HEK293 (cell line): ENCODE data around the gene INF2.
A peak's percentile ranks its signal among the peaks of the same experiment; 100 is the strongest.

Experiments used
- BCL11A ChIP-seq: fragments of 450-650 bp; formaldehyde crosslinking; IDR thresholded peaks from 2 replicates; pipeline ENCODE4 v1.5.1; 2016; ENCODE audit warnings: low read depth, missing biosample characterization, missing genetic modification characterization
- EGR2 ChIP-seq: fragments of 450-650 bp; formaldehyde crosslinking; IDR thresholded peaks from 2 replicates; pipeline ENCODE4 v1.5.1; 2016; ENCODE audit warnings: low read depth, missing biosample characterization, missing genetic modification characterization
- GFI1B ChIP-seq: fragments of 450-650 bp; formaldehyde crosslinking; IDR thresholded peaks from 2 replicates; pipeline ENCODE4 v1.5.1; 2016; ENCODE audit warnings: missing biosample characterization, missing genetic modification characterization
- GLIS1 ChIP-seq: fragments of 450-650 bp; formaldehyde crosslinking; IDR thresholded peaks from 2 replicates; pipeline ENCODE4 v1.5.1; 2016; ENCODE audit warnings: missing biosample characterization, missing genetic modification characterization
- HOXD13 ChIP-seq: sonication (generic); formaldehyde crosslinking; IDR thresholded peaks from 2 replicates; pipeline ENCODE4 v1.8.0; 2022; ENCODE audit warnings: missing genetic modification reagents, borderline replicate concordance
- OSR2 ChIP-seq: fragments of 450-650 bp; formaldehyde crosslinking; IDR thresholded peaks from 2 replicates; pipeline ENCODE4 v1.5.1; 2016; ENCODE audit warnings: missing biosample characterization, missing genetic modification characterization
- SALL2 ChIP-seq: fragments of 450-650 bp; formaldehyde crosslinking; IDR thresholded peaks from 2 replicates; pipeline ENCODE4 v1.5.0; 2017; ENCODE audit warnings: missing biosample characterization, mild to moderate bottlenecking, missing genetic modification characterization, borderline replicate concordance
- SP2 ChIP-seq: fragments of 450-650 bp; formaldehyde crosslinking; IDR thresholded peaks from 2 replicates; pipeline ENCODE4 v1.5.1; 2016; ENCODE audit warnings: missing biosample characterization, missing genetic modification characterization
- WT1 ChIP-seq: fragments of 450-650 bp; formaldehyde crosslinking; IDR thresholded peaks from 2 replicates; pipeline ENCODE4 v1.5.1; 2016; ENCODE audit warnings: missing biosample characterization, missing genetic modification characterization
- ZBTB8A ChIP-seq: fragments of 450-650 bp; formaldehyde crosslinking; IDR thresholded peaks from 2 replicates; pipeline ENCODE4 v1.5.1; 2016; ENCODE audit warnings: missing biosample characterization, missing genetic modification characterization
- ZFP41 ChIP-seq: fragments of 450-650 bp; formaldehyde crosslinking; IDR thresholded peaks from 2 replicates; pipeline ENCODE4 v1.5.1; 2016; ENCODE audit warnings: missing biosample characterization, missing genetic modification characterization, borderline replicate concordance
- ZNF140 ChIP-seq: fragments of 450-650 bp; formaldehyde crosslinking; IDR thresholded peaks from 2 replicates; pipeline ENCODE4 v1.5.1; 2016; ENCODE audit warnings: missing biosample characterization, missing genetic modification characterization
- ZNF146 ChIP-seq: fragments of 450-650 bp; formaldehyde crosslinking; IDR thresholded peaks from 2 replicates; pipeline ENCODE4 v1.5.1; 2016; ENCODE audit warnings: missing biosample characterization, missing genetic modification characterization
- ZNF169 ChIP-seq: fragments of 450-650 bp; formaldehyde crosslinking; IDR thresholded peaks from 2 replicates; pipeline ENCODE4 v1.5.1; 2016; ENCODE audit warnings: missing biosample characterization, missing genetic modification characterization
- ZNF184 ChIP-seq: fragments of 450-650 bp; IDR thresholded peaks from 2 replicates; pipeline ENCODE4 v1.5.1; 2018; ENCODE audit warnings: missing biosample characterization, mild to moderate bottlenecking, missing genetic modification characterization
- ZNF311 ChIP-seq: fragments of 450-650 bp; formaldehyde crosslinking; IDR thresholded peaks from 2 replicates; pipeline ENCODE4 v1.5.1; 2017; ENCODE audit warnings: missing biosample characterization, missing genetic modification characterization, borderline replicate concordance
- ZNF324 ChIP-seq: fragments of 450-650 bp; formaldehyde crosslinking; IDR thresholded peaks from 2 replicates; pipeline ENCODE4 v1.5.1; 2016; ENCODE audit warnings: missing biosample characterization, missing genetic modification characterization
- ZNF600 ChIP-seq: fragments of 450-650 bp; formaldehyde crosslinking; IDR thresholded peaks from 2 replicates; pipeline ENCODE4 v1.5.1; 2016; ENCODE audit warnings: missing biosample characterization, missing genetic modification characterization
- ZNF621 ChIP-seq: fragments of 450-650 bp; formaldehyde crosslinking; IDR thresholded peaks from 2 replicates; pipeline ENCODE4 v1.5.1; 2017; ENCODE audit warnings: missing biosample characterization, missing genetic modification characterization
- ZNF747 ChIP-seq: fragments of 450-650 bp; formaldehyde crosslinking; IDR thresholded peaks from 2 replicates; pipeline ENCODE4 v1.5.1; 2016; ENCODE audit warnings: missing biosample characterization, missing genetic modification characterization
- ZNF76 ChIP-seq: fragments of 450-650 bp; formaldehyde crosslinking; IDR thresholded peaks from 2 replicates; pipeline ENCODE4; 2016; ENCODE audit warnings: low read depth, missing biosample characterization, missing genetic modification characterization, borderline replicate concordance
- ZNF768 ChIP-seq: fragments of 450-650 bp; formaldehyde crosslinking; IDR thresholded peaks from 2 replicates; pipeline ENCODE4 v1.5.1; 2018; ENCODE audit warnings: missing biosample characterization, mild to moderate bottlenecking, missing genetic modification characterization
- TF ChIP-seq, protein P1 (sequence below): fragments of 450-650 bp; formaldehyde crosslinking; IDR thresholded peaks from 2 replicates; pipeline ENCODE4 v1.5.1; 2016; ENCODE audit warnings: missing biosample characterization, missing genetic modification characterization, borderline replicate concordance
- TF ChIP-seq, protein P2 (sequence below): fragments of 450-650 bp; formaldehyde crosslinking; IDR thresholded peaks from 2 replicates; pipeline ENCODE4 v1.5.1; 2016; ENCODE audit warnings: missing biosample characterization, missing genetic modification characterization
- TF ChIP-seq, protein P3 (sequence below): fragments of 450-650 bp; formaldehyde crosslinking; IDR thresholded peaks from 2 replicates; pipeline ENCODE4 v1.5.1; 2016; ENCODE audit warnings: missing biosample characterization, missing genetic modification characterization
- TF ChIP-seq, protein P4 (sequence below): fragments of 450-650 bp; formaldehyde crosslinking; IDR thresholded peaks from 2 replicates; pipeline ENCODE4 v1.5.1; 2016; ENCODE audit warnings: missing biosample characterization, missing genetic modification characterization, borderline replicate concordance

Gene INF2

GRCh38 chr14:104723651-104724406, 34.4 kb downstream of the INF2 start, which contains the start of gene ADSS1 (continued):
- TF ChIP-seq, protein P1, sequence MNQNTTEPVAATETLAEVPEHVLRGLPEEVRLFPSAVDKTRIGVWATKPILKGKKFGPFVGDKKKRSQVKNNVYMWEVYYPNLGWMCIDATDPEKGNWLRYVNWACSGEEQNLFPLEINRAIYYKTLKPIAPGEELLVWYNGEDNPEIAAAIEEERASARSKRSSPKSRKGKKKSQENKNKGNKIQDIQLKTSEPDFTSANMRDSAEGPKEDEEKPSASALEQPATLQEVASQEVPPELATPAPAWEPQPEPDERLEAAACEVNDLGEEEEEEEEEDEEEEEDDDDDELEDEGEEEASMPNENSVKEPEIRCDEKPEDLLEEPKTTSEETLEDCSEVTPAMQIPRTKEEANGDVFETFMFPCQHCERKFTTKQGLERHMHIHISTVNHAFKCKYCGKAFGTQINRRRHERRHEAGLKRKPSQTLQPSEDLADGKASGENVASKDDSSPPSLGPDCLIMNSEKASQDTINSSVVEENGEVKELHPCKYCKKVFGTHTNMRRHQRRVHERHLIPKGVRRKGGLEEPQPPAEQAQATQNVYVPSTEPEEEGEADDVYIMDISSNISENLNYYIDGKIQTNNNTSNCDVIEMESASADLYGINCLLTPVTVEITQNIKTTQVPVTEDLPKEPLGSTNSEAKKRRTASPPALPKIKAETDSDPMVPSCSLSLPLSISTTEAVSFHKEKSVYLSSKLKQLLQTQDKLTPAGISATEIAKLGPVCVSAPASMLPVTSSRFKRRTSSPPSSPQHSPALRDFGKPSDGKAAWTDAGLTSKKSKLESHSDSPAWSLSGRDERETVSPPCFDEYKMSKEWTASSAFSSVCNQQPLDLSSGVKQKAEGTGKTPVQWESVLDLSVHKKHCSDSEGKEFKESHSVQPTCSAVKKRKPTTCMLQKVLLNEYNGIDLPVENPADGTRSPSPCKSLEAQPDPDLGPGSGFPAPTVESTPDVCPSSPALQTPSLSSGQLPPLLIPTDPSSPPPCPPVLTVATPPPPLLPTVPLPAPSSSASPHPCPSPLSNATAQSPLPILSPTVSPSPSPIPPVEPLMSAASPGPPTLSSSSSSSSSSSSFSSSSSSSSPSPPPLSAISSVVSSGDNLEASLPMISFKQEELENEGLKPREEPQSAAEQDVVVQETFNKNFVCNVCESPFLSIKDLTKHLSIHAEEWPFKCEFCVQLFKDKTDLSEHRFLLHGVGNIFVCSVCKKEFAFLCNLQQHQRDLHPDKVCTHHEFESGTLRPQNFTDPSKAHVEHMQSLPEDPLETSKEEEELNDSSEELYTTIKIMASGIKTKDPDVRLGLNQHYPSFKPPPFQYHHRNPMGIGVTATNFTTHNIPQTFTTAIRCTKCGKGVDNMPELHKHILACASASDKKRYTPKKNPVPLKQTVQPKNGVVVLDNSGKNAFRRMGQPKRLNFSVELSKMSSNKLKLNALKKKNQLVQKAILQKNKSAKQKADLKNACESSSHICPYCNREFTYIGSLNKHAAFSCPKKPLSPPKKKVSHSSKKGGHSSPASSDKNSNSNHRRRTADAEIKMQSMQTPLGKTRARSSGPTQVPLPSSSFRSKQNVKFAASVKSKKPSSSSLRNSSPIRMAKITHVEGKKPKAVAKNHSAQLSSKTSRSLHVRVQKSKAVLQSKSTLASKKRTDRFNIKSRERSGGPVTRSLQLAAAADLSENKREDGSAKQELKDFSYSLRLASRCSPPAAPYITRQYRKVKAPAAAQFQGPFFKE (tag by site-specific recombination): no peak
- no peak for TF ChIP-seq ZNF140 (tag by site-specific recombination)
- TF ChIP-seq GLIS1 (tag by site-specific recombination): peak; percentile 87
- TF ChIP-seq, protein P2, sequence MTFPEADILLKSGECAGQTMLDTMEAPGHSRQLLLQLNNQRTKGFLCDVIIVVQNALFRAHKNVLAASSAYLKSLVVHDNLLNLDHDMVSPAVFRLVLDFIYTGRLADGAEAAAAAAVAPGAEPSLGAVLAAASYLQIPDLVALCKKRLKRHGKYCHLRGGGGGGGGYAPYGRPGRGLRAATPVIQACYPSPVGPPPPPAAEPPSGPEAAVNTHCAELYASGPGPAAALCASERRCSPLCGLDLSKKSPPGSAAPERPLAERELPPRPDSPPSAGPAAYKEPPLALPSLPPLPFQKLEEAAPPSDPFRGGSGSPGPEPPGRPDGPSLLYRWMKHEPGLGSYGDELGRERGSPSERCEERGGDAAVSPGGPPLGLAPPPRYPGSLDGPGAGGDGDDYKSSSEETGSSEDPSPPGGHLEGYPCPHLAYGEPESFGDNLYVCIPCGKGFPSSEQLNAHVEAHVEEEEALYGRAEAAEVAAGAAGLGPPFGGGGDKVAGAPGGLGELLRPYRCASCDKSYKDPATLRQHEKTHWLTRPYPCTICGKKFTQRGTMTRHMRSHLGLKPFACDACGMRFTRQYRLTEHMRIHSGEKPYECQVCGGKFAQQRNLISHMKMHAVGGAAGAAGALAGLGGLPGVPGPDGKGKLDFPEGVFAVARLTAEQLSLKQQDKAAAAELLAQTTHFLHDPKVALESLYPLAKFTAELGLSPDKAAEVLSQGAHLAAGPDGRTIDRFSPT (tag by site-specific recombination): no peak
- TF ChIP-seq ZFP41: no peak
- no peak for TF ChIP-seq ZNF768 (tag by site-specific recombination)
- TF ChIP-seq, protein P3, sequence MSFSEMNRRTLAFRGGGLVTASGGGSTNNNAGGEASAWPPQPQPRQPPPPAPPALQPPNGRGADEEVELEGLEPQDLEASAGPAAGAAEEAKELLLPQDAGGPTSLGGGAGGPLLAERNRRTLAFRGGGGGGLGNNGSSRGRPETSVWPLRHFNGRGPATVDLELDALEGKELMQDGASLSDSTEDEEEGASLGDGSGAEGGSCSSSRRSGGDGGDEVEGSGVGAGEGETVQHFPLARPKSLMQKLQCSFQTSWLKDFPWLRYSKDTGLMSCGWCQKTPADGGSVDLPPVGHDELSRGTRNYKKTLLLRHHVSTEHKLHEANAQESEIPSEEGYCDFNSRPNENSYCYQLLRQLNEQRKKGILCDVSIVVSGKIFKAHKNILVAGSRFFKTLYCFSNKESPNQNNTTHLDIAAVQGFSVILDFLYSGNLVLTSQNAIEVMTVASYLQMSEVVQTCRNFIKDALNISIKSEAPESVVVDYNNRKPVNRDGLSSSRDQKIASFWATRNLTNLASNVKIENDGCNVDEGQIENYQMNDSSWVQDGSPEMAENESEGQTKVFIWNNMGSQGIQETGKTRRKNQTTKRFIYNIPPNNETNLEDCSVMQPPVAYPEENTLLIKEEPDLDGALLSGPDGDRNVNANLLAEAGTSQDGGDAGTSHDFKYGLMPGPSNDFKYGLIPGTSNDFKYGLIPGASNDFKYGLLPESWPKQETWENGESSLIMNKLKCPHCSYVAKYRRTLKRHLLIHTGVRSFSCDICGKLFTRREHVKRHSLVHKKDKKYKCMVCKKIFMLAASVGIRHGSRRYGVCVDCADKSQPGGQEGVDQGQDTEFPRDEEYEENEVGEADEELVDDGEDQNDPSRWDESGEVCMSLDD (tag by site-specific recombination): peak; percentile 100
- TF ChIP-seq, protein P4, sequence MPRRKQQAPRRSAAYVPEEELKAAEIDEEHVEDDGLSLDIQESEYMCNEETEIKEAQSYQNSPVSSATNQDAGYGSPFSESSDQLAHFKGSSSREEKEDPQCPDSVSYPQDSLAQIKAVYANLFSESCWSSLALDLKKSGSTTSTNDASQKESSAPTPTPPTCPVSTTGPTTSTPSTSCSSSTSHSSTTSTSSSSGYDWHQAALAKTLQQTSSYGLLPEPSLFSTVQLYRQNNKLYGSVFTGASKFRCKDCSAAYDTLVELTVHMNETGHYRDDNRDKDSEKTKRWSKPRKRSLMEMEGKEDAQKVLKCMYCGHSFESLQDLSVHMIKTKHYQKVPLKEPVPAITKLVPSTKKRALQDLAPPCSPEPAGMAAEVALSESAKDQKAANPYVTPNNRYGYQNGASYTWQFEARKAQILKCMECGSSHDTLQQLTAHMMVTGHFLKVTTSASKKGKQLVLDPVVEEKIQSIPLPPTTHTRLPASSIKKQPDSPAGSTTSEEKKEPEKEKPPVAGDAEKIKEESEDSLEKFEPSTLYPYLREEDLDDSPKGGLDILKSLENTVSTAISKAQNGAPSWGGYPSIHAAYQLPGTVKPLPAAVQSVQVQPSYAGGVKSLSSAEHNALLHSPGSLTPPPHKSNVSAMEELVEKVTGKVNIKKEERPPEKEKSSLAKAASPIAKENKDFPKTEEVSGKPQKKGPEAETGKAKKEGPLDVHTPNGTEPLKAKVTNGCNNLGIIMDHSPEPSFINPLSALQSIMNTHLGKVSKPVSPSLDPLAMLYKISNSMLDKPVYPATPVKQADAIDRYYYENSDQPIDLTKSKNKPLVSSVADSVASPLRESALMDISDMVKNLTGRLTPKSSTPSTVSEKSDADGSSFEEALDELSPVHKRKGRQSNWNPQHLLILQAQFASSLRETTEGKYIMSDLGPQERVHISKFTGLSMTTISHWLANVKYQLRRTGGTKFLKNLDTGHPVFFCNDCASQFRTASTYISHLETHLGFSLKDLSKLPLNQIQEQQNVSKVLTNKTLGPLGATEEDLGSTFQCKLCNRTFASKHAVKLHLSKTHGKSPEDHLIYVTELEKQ: no peak
- TF ChIP-seq ZNF146: no peak
- 0 out of 2 replicates have a peak, but pooled peaks have one; percentile 28 for TF ChIP-seq ZNF76 (tag by site-specific recombination)
- no peak for TF ChIP-seq ZNF184 (tag by site-specific recombination)
- TF ChIP-seq ZNF311 (tag by site-specific recombination): no peak
- no peak for TF ChIP-seq HOXD13 (CRISPR knock-in tag)
- TF ChIP-seq ZNF324: peak; percentile 84
- TF ChIP-seq SALL2 (tag by site-specific recombination): no peak
- TF ChIP-seq ZNF169: no peak
- no peak for TF ChIP-seq EGR2 (tag by site-specific recombination)
- no peak for TF ChIP-seq ZNF600 (tag by site-specific recombination)
- TF ChIP-seq ZNF747 (tag by site-specific recombination): no peak
- no peak for TF ChIP-seq OSR2
- peak; percentile 53 for TF ChIP-seq ZBTB8A
- TF ChIP-seq SP2 (tag by site-specific recombination): peak; percentile 57
- no peak for TF ChIP-seq ZNF621 (tag by site-specific recombination)
- TF ChIP-seq WT1: no peak
- TF ChIP-seq GFI1B: no peak
- TF ChIP-seq BCL11A (tag by site-specific recombination): peak; percentile 83
